ENCODE results near the gene NOD1. TPM values are rescaled to one million over a fixed set of nuclear protein-coding genes. Genes with fewer than 3 reads are reported as not detected.

NOD1 gene
- total and polyA plus RNA-seq, 2 of the 8 experiments (the other 6 are each of a cell fraction or from before 2014, with no cell fraction given) = 3.8 to 6.5 TPM

GRCh38 chr7:30502470-30503251, 24.1 kb upstream of the NOD1 start (continued):
- TF ChIP-seq USF2 (IDR thresholded peaks at IDR 0.05; ENCODE audit: low read length) (no peak), POU5F1 (IDR thresholded peaks at IDR 0.05; ENCODE audit: low read depth, low read length) (no peak)

Data from H1 (cell line).